GM12878 (cell line): ENCODE data around the gene CACNA1D. TPM values are rescaled to one million over a fixed set of nuclear protein-coding genes. Genes with fewer than 3 reads are reported as not detected.

ENCODE experiments used
- ATAC-seq: fragments of 200-7000 bp; cut with Tn5 transposase; 3 replicates; pipeline ENCODE4 v1.9.1; 2020; ENCODE audit warnings: mild to moderate bottlenecking, moderate library complexity
- BruUV-seq: library from RNA; stranded (reverse); fragments of 400-500 nt; replicated peaks from 2 replicates; lab custom pipeline; 2021; lab: Mats Ljungman, UMichigan
- CTCF ChIA-PET: fragments of 300-600 bp; sonication (Branson Sonifier 250); formaldehyde crosslinking; extraction: SDS; loops from one replicate; lab custom pipeline; 2021; ENCODE audit warnings: inconsistent platforms; lab: Yijun Ruan, JAX
- POLR2A ChIA-PET: fragments of 350-600 bp; formaldehyde crosslinking; extraction: SDS; loops from one replicate; lab custom pipeline; 2021; ENCODE audit warnings: inconsistent platforms; lab: Charles Lee
- RAD21 ChIA-PET: fragments of 300-600 bp; sonication (Branson Sonifier 250); formaldehyde crosslinking; loops from one replicate; lab custom pipeline; 2023; ENCODE audit warnings: antibody characterized with exemption; ENCODE audit not compliant: unreplicated experiment; lab: Charles Lee
- SMC1A ChIA-PET: fragments of 300-600 bp; sonication (Branson Sonifier 250); formaldehyde crosslinking; loops from one replicate; lab custom pipeline; 2023; ENCODE audit not compliant: unreplicated experiment, uncharacterized antibody; lab: Charles Lee
- DNase-seq: peaks from one replicate; pipeline ENCODE4 v3.0.0-alpha.2; 2011; ENCODE audit warnings: low read depth, low spot score
- FAIRE-seq: peaks from 3 replicates; lab custom pipeline; 2011; peaks lifted over from hg19 to GRCh38; lab: Jason Lieb, UNC
- H2AFZ ChIP-seq: 2 replicates; pipeline ENCODE4 v1.6.0; 2011; ENCODE audit warnings: low read depth, low read length, control low read depth; ENCODE audit not compliant: control insufficient read depth
- H3K27ac ChIP-seq: 2 replicates; pipeline ENCODE4 v1.5.1; 2011; ENCODE audit warnings: control low read depth; ENCODE audit not compliant: control insufficient read depth, insufficient read depth
- H3K27me3 ChIP-seq, 2 experiments: replicated peaks in 1 of 2; 2 replicates each; pipeline versions ENCODE4 v1.6.0 to v1.6.1; 2011; ENCODE audit warnings: low read length in 1 of 2; ENCODE audit not compliant: control insufficient read depth in 2 of 2, insufficient read depth in 2 of 2
- H3K36me3 ChIP-seq, 2 experiments: 2 replicates each; pipeline ENCODE4 v1.5.1; 2011; ENCODE audit warnings: low read length in 1 of 2; ENCODE audit not compliant: control insufficient read depth in 2 of 2, insufficient read depth in 2 of 2
- H3K4me1 ChIP-seq: 2 replicates; pipeline ENCODE4 v1.6.1; 2011; ENCODE audit warnings: mild to moderate bottlenecking, low read length, moderate library complexity, mixed read lengths; ENCODE audit not compliant: control insufficient read depth, insufficient read depth
- H3K4me2 ChIP-seq: 2 replicates; pipeline ENCODE4 v1.6.0; 2011; ENCODE audit warnings: control low read depth; ENCODE audit not compliant: control insufficient read depth, insufficient read depth
- H3K4me3 ChIP-seq: fragments of 200-600 bp; sonication (generic); 2 replicates; pipeline ENCODE4 v1.5.1; 2016
- H3K79me2 ChIP-seq: 2 replicates; pipeline ENCODE4 v1.6.0; 2011; ENCODE audit warnings: low read length; ENCODE audit not compliant: control insufficient read depth, insufficient read depth
- H3K9ac ChIP-seq: 2 replicates; pipeline ENCODE4 v1.8.0; 2011; ENCODE audit warnings: low read length, control low read depth, mixed read lengths; ENCODE audit not compliant: control insufficient read depth, insufficient read depth
- H3K9me3 ChIP-seq: replicated peaks from 3 replicates; pipeline ENCODE4 v1.5.1; 2011; ENCODE audit warnings: mild to moderate bottlenecking, low read length; ENCODE audit not compliant: control insufficient read depth, insufficient read depth
- H4K20me1 ChIP-seq: 2 replicates; pipeline ENCODE4 v1.6.0; 2011; ENCODE audit not compliant: control insufficient read depth, insufficient read depth
- CHD2 ChIP-seq: IDR thresholded peaks from 2 replicates; pipeline ENCODE4 v1.6.1; 2011; ENCODE audit warnings: low read depth, low read length, improper control_type of control experiment, borderline replicate concordance
- ELK1 ChIP-seq: IDR thresholded peaks from 2 replicates; pipeline ENCODE4 v1.6.1; 2012; ENCODE audit warnings: low read depth, low read length, improper control_type of control experiment
- HDAC6 ChIP-seq: fragments of 200-600 bp; sonication (generic); IDR thresholded peaks from one replicate; pipeline ENCODE4 v1.8.0; 2017; ENCODE audit warnings: antibody characterized with exemption; ENCODE audit not compliant: unreplicated experiment
- LARP7 ChIP-seq: fragments of 450-650 bp; IDR thresholded peaks from 2 replicates; pipeline ENCODE4 v1.6.1; 2017; ENCODE audit warnings: mild to moderate bottlenecking
- MEF2B ChIP-seq: fragments of 450-650 bp; IDR thresholded peaks from 2 replicates; pipeline ENCODE4 v1.6.1; 2018; ENCODE audit warnings: mild to moderate bottlenecking, moderate library complexity; ENCODE audit not compliant: partially characterized antibody, poor library complexity, severe bottlenecking
- MTA2 ChIP-seq: fragments of 450-650 bp; IDR thresholded peaks from 2 replicates; pipeline ENCODE4 v1.6.1; 2016; ENCODE audit warnings: low read depth, mild to moderate bottlenecking, moderate library complexity
- PKNOX1 ChIP-seq: fragments of 450-650 bp; IDR thresholded peaks from 2 replicates; pipeline ENCODE4 v1.6.1; 2016; ENCODE audit warnings: mild to moderate bottlenecking
- RBBP5 ChIP-seq: fragments of 200-600 bp; sonication (generic); conservative IDR thresholded peaks from 2 replicates; pipeline ENCODE4 v1.6.1; 2016
- SREBF2 ChIP-seq: IDR thresholded peaks from 2 replicates; pipeline ENCODE4 v1.6.1; 2012; ENCODE audit warnings: mild to moderate bottlenecking, low read length
- SRF ChIP-seq, 2 experiments: IDR thresholded peaks; 2 replicates each; pipeline ENCODE4 v1.6.1; 2011; ENCODE audit warnings: low read depth in 2 of 2, low read length in 2 of 2, mild to moderate bottlenecking in 1 of 2, moderate library complexity in 1 of 2
- TCF3 ChIP-seq: IDR thresholded peaks from 2 replicates; pipeline ENCODE4 v1.6.1; 2012; ENCODE audit warnings: low read depth, mild to moderate bottlenecking, low read length, borderline replicate concordance; ENCODE audit not compliant: insufficient read depth
- TCF7 ChIP-seq: IDR thresholded peaks from 2 replicates; pipeline ENCODE4 v1.6.1; 2014; ENCODE audit warnings: antibody characterized with exemption, borderline replicate concordance
- ZNF207 ChIP-seq: fragments of 450-650 bp; IDR thresholded peaks from 2 replicates; pipeline ENCODE4 v1.6.1; 2014; ENCODE audit warnings: antibody characterized with exemption, mild to moderate bottlenecking, borderline replicate concordance
- ZNF622 ChIP-seq: fragments of 450-650 bp; IDR thresholded peaks from 2 replicates; pipeline ENCODE4 v1.6.1; 2017; ENCODE audit warnings: mild to moderate bottlenecking, inconsistent platforms
- ZZZ3 ChIP-seq: IDR thresholded peaks from 2 replicates; pipeline ENCODE4 v1.6.1; 2011; ENCODE audit warnings: low read depth; ENCODE audit not compliant: control insufficient read depth, insufficient read length
- WGBS: methylation state at CpG from one replicate; pipeline ENCODE4 v1.1.6; 2016; ENCODE audit warnings: low lambda C conversion rate; ENCODE audit not compliant: insufficient replicate concordance, insufficient coverage; ENCODE audit errors: missing lambda C conversion rate; 5-methylcytosine and 5-hydroxymethylcytosine counted together
- in situ Hi-C: fragments of 300-500 bp; cut with MboI; formaldehyde crosslinking; loops from 9 replicates; pipeline ENCODE4 v1.14.3; 2018; ENCODE audit warnings: mixed read lengths
- intact Hi-C: fragments of 100-400 bp; cut with micrococcal nuclease; formaldehyde crosslinking; loops from one replicate; pipeline ENCODE4 v1.14.2; 2022; ENCODE audit not compliant: unreplicated experiment
- polyA plus RNA-seq, 11 experiments: library from polyadenylated mRNA; depleted of rRNA in 4 of 11; unstranded in 6 of 11; stranded (reverse) in 5 of 11; fragments of >200 nt; fragmentation: Nextera tagmentation in 4 of 11; fragmentation: Illumina TruSeq in 1 of 11; extraction: Ambion mirVana in 4 of 11; extraction: Trizol in 1 of 11; gene quantifications; 1 replicate in 1 of 11; 2 replicates in 10 of 11; pipeline versions ENCODE4 v1.2.1 to v1.2.3, GENCODE V29; 2011 to 2016; ENCODE audit warnings: inconsistent platforms in 2 of 11, missing spikeins in 2 of 11, low read depth in 1 of 11
- total RNA-seq, 4 experiments: library from RNA; depleted of rRNA in 3 of 4; stranded (reverse); fragments of >200 nt in 3 of 4; fragmentation: Illumina TruSeq in 1 of 4; extraction: Trizol in 1 of 4; gene quantifications; 2 replicates each; pipeline versions ENCODE4 v1.2.1 to v1.2.3, GENCODE V29; 2013 to 2021

Gene CACNA1D
- total and polyA plus RNA-seq, 10 of the 15 experiments (the other 5 are each of a cell fraction or from before 2014, with no cell fraction given), result 0.21 to 24.4 (median 1.6) TPM

GRCh38 chr3:53594276-53594675, 99.9 kb downstream of the CACNA1D start:
- TF ChIP-seq RBBP5 (no peak), HDAC6 (no peak), ELK1 (no peak), ZNF207 (no peak)
- DNase-seq (no peak), ATAC-seq (no peak), FAIRE-seq (no peak)
- Histone ChIP-seq H3K4me3 (no peak overlapping the region), H3K4me1 (no peaks in the 10 kb centered on the region), H3K4me2 (no peak overlapping the region), H3K9me3 (no peaks in the 10 kb centered on the region), H2AFZ (no peak overlapping the region), H3K27ac (no peak overlapping the region), H4K20me1 (no peaks in the 10 kb centered on the region; the same call in 1 of the 2 replicates), H3K36me3 (no peaks in the 10 kb centered on the region), H3K9ac (no peak overlapping the region), H3K27me3 (no peaks in the 10 kb centered on the region; a peak in 1 of 4 replicates), H3K79me2 (no peaks in the 10 kb centered on the region)
- in situ Hi-C loops (no loop called here), intact Hi-C loops (no loop called here)
- ChIA-PET POLR2A (no interaction called here), SMC1A (no interaction called here), RAD21 (no interaction called here), CTCF (interaction anchor here (1.1 to 1.2 kb wide), 2 partner anchors 18 to 22 kb away, joined by 3 read pairs; no protein-coding TSS in a partner anchor)
- 32% methylated on average over 3 of the region's 3 CpGs for WGBS
- no TSS peak for BruUV-seq

- no peaks in the 10 kb centered on the region for H3K79me2 ChIP-seq
- CTCF ChIA-PET, result no interaction called here
- H3K4me3 ChIP-seq, result no peak overlapping the region
- 28% methylated on average over 3 of the region's 3 CpGs for WGBS
- BruUV-seq, result no TSS peak
- SMC1A ChIA-PET, result no interaction called here
- no peak overlapping the region for H2AFZ ChIP-seq
- RAD21 ChIA-PET, result no interaction called here
- H3K9ac ChIP-seq, result no peak overlapping the region
- FAIRE-seq (no peak), ATAC-seq (no peak), DNase-seq (no peak)
- no peak overlapping the region for H3K4me2 ChIP-seq
- no peaks in the 10 kb centered on the region for H4K20me1 ChIP-seq
- no peaks in the 10 kb centered on the region for H3K36me3 ChIP-seq
- no peaks in the 10 kb centered on the region; a peak in 1 of 4 replicates for H3K27me3 ChIP-seq
- H3K9me3 ChIP-seq, result no peaks in the 10 kb centered on the region
- H3K4me1 ChIP-seq, result no peaks in the 10 kb centered on the region
- H3K27ac ChIP-seq, result no peak overlapping the region
- POLR2A ChIA-PET, result no interaction called here
- in situ Hi-C loops, result no loop called here
- intact Hi-C loops, result no loop called here
- TF ChIP-seq SREBF2 (no peak), TCF7 (no peak), ZNF622 (no peak), TCF3 (no peak), MTA2 (no peak), SRF (IDR thresholded peaks at IDR 0.05; ENCODE audit: low read depth in 2 of 2, low read length in 2 of 2) (no peak), LARP7 (no peak), CHD2 (no peak), MEF2B (no peak), PKNOX1 (no peak), ZZZ3 (no peak)
Observed at GRCh38 chr3:53595660-53596059, 101.2 kb downstream of the CACNA1D start.
